ENCODE results near the gene SLC6A20.

Gene SLC6A20

DNA sequence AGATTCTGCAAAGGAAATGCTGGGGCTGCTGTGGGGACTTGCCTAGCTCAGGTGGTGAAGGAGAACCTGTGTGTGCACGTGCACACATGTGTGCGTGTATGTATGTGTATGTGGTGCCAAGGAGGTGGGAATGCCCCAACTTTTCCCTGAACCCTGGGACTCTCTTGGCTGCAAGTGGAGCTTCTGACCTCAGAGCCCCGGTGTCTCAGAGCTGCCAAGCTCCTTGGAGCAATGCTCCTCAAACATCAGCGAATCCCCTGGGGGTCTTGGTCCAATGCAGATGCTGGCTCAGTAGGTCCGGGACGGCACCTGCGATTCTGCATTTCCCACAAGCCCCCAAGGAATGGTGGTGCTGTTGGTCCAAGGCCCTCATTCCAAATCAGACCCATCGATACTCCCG is 5.8 kb upstream of the SLC6A20 start:
- no peak overlapping the region for H3K4me3 ChIP-seq (ENCODE audit: low read length)
- no peak for DNase-seq (ENCODE audit: low read depth)
- TF ChIP-seq, protein P1, sequence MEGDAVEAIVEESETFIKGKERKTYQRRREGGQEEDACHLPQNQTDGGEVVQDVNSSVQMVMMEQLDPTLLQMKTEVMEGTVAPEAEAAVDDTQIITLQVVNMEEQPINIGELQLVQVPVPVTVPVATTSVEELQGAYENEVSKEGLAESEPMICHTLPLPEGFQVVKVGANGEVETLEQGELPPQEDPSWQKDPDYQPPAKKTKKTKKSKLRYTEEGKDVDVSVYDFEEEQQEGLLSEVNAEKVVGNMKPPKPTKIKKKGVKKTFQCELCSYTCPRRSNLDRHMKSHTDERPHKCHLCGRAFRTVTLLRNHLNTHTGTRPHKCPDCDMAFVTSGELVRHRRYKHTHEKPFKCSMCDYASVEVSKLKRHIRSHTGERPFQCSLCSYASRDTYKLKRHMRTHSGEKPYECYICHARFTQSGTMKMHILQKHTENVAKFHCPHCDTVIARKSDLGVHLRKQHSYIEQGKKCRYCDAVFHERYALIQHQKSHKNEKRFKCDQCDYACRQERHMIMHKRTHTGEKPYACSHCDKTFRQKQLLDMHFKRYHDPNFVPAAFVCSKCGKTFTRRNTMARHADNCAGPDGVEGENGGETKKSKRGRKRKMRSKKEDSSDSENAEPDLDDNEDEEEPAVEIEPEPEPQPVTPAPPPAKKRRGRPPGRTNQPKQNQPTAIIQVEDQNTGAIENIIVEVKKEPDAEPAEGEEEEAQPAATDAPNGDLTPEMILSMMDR (conservative IDR thresholded peaks at IDR 0.05; ENCODE audit: low read length), result no peak

DNA sequence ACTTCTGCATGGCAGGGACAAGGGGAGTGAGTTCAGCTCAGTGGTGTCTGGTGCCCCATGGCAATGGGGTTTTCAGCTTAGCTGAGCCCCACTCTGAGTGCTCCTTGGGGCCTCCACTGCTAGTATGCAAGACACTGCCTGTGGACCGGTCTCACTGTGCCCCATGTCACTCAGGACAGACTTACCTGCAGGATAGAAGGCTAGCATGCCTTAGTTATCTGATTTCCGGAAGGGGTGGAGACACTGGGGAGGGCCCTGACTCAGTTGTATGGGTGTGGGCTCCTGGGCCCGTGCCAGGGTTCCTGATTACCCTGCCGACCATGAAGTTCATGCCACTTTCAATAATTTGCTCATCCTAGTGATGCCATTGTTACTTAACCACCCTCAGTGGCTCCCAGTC is 4.3 kb upstream of the SLC6A20 start:
- DNase-seq (ENCODE audit: low read depth), result no peak
- TF ChIP-seq, protein P1 (conservative IDR thresholded peaks at IDR 0.05; ENCODE audit: low read length), result no peak
- H3K4me3 ChIP-seq (ENCODE audit: low read length), result no peak overlapping the region

DNA sequence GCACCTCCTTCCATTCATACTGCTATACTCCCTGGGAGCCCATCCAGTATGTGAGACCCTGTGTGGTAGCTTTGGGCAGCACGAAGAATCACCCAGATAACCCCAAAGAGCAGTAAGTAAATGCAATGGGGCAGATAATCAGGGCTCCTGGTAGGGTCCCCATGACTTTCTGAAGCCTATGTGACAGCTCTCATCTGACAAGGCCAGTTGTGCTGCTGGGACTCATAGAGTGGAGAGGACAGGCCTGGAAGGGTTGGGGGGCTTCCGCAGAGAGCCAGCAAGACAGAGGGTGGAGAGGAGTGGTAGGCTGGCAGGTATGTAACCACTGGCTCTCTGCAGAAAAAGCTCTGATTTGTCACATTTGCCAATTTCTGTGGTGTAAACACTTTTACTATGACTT is 3.2 kb upstream of the SLC6A20 start:
- TF ChIP-seq, protein P1 (conservative IDR thresholded peaks at IDR 0.05; ENCODE audit: low read length), result no peak
- no peak for DNase-seq (ENCODE audit: low read depth)
- H3K4me3 ChIP-seq (ENCODE audit: low read length), result no peak overlapping the region

DNA sequence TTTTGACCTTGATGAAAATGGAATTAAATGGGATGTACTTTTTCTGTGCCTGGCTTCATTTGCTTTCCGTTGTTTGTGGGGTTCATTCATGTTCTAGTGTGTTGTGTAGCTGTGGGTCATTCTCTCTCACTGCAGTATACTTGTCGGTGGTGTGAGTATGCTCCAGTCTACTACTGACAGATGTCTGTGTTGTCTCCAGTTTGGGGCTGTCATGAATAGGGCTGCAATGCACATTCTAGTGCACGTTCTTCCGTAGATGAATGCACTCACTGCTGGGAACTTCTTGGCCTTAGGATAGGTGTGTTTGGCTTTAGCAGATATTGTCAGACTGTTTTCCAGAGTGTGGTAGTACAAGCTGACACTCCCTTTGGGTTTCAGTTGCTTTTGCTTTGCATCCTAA is 1.7 kb upstream of the SLC6A20 start:
- TF ChIP-seq, protein P1 (conservative IDR thresholded peaks at IDR 0.05; ENCODE audit: low read length), result no peak
- no peak overlapping the region for H3K4me3 ChIP-seq (ENCODE audit: low read length)
- DNase-seq (ENCODE audit: low read depth), result no peak

DNA sequence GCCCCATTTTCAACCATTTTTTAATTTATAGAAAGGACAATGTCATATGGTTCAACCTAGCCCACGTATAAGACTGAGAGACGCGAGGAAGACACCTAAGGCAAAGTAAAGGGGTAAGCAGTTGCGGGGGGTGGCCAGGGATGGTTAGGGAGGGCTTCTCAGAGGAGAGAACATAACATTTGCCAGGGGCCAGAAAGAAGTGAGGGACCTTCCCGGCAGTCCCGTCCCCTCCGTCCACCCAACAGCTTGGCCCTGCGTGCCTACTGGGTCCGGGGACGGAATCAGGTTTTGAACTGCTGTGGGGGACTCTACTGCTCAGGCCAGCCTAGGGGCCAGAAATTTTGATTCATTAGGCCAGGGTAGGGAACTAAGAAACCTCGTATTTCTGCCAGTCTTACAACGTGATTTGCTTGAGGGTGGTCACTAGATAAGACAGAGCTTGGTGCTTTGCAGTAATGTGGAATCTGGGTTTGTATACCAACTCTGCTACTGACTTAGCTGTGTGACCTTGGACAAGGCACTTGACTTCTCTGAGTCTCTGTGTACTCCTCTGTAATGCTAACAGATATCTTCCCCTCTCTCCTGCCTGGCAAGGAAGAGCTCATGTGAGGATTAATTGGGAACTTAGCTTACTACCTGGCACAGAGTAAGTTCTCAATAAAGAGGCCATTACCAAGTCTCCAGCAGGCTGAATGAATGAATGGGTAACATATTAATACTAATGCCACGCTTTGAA is 734 bp upstream of the SLC6A20 start:
- H3K4me3 ChIP-seq (ENCODE audit: low read length), result no peak overlapping the region
- DNase-seq (ENCODE audit: low read depth), result no peak
- TF ChIP-seq, protein P1 (conservative IDR thresholded peaks at IDR 0.05; ENCODE audit: low read length), result no peak

DNA sequence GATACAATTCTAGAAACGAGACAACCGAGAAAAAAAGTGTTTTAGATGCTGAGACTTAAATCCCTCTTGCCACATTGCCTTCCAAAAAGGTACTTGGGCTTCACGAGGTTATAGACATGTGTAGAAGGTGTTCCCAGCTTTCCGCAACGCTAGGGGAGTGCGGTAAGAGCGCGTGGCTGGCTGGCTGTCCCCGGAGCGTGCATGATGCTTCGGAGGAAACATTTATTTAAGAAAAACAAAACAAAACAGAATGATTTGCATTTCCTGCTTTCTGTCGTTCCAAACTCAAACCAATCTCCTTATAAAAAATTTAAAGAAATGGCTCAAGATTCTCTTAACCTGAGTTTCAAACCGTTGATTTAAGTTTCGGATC is 841 bp downstream of the SLC6A20 start:
- TF ChIP-seq, protein P1 (conservative IDR thresholded peaks at IDR 0.05; ENCODE audit: low read length), result no peak
- H3K4me3 ChIP-seq (ENCODE audit: low read length), result no peak overlapping the region

DNA sequence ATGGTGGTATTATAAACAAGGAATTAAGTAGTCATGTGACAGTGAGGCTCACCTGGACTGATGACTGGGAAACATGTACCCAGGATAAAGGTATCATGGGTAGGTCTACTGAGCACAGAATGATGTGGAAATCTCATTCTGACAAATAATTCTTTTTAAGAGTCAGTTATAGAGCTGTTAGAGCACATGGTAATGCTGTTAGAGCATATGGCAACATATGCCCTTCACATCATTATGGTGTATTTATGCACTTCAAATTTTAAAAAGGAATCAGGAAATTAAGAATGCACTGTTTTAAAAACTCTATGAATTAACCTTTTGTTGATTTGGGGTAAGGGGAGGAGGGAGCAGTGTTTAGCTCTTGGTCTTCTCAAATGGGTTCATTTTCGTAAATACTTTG is 1.7 kb downstream of the SLC6A20 start:
- no peak overlapping the region for H3K4me3 ChIP-seq (ENCODE audit: low read length)
- TF ChIP-seq, protein P1 (conservative IDR thresholded peaks at IDR 0.05; ENCODE audit: low read length), result no peak
- DNase-seq (ENCODE audit: low read depth), result no peak

More for the DNA sequence above, 841 bp downstream of the SLC6A20 start:
- DNase-seq (ENCODE audit: low read depth), result no peak
